DOHH2 (cell line): Measurements from ENCODE around the gene SLC29A1.

Experiments used
- H3F3A ChIP-seq: fragments of 200-600 bp; sonication (generic), shearing (Covaris generic); 2 replicates; pipeline ENCODE4 v1.6.0; 2016; ENCODE audit warnings: antibody characterized with exemption, mild to moderate bottlenecking; ENCODE audit not compliant: control insufficient read depth, insufficient read depth
- H3K27ac ChIP-seq: fragments of 200-600 bp; sonication (generic); 2 replicates; pipeline ENCODE4 v1.5.1; 2014; ENCODE audit warnings: low read depth, mild to moderate bottlenecking, low read length, moderate library complexity
- H3K27me3 ChIP-seq: fragments of 200-600 bp; sonication (generic); 2 replicates; pipeline ENCODE4 v1.6.1; 2014; ENCODE audit warnings: mild to moderate bottlenecking, low read length, mixed read lengths; ENCODE audit not compliant: control insufficient read depth
- H3K36me3 ChIP-seq: fragments of 200-600 bp; sonication (generic); 2 replicates; pipeline ENCODE4 v1.6.1; 2014; ENCODE audit warnings: mild to moderate bottlenecking, low read length, moderate library complexity, mixed read lengths; ENCODE audit not compliant: control insufficient read depth
- H3K4me1 ChIP-seq: fragments of 200-600 bp; sonication (generic); 2 replicates; pipeline ENCODE4 v1.6.1; 2014; ENCODE audit warnings: mild to moderate bottlenecking, low read length, mixed read lengths; ENCODE audit not compliant: control insufficient read depth
- H3K4me2 ChIP-seq: fragments of 200-600 bp; sonication (generic); 2 replicates; pipeline ENCODE4 v1.6.0; 2014; ENCODE audit warnings: mild to moderate bottlenecking, low read length, moderate library complexity
- H3K4me3 ChIP-seq: fragments of 200-600 bp; sonication (generic); 2 replicates; pipeline ENCODE4 v1.5.1; 2014; ENCODE audit warnings: mild to moderate bottlenecking, low read length, mixed read lengths
- H3K79me2 ChIP-seq: fragments of 200-600 bp; sonication (generic); 2 replicates; pipeline ENCODE4 v1.6.1; 2014; ENCODE audit warnings: mild to moderate bottlenecking, low read length, mixed read lengths; ENCODE audit not compliant: control insufficient read depth
- H3K9me2 ChIP-seq: fragments of 200-600 bp; sonication (generic); replicated peaks from 2 replicates; pipeline ENCODE4 v1.6.1; 2014; ENCODE audit warnings: mild to moderate bottlenecking, low read length, mixed read lengths; ENCODE audit not compliant: control insufficient read depth
- H3K9me3 ChIP-seq: fragments of 200-600 bp; sonication (generic); 2 replicates; pipeline ENCODE4 v1.6.1; 2014; ENCODE audit warnings: antibody characterized with exemption, low read length, mixed read lengths; ENCODE audit not compliant: control insufficient read depth, insufficient read depth
- H4K20me1 ChIP-seq: fragments of 200-600 bp; sonication (generic); 2 replicates; pipeline ENCODE4 v1.6.0; 2014; ENCODE audit warnings: low read depth, mild to moderate bottlenecking, antibody characterized with exemption, low read length, moderate library complexity; ENCODE audit not compliant: control insufficient read depth, insufficient read depth
- CTCF ChIP-seq: fragments of 200-600 bp; sonication (generic); IDR thresholded peaks from one replicate; pipeline ENCODE4 v1.5.1; 2014; ENCODE audit warnings: antibody characterized with exemption, mild to moderate bottlenecking, low read depth, low read length; ENCODE audit not compliant: poor library complexity, severe bottlenecking
- EZH2phosphoT487 ChIP-seq: fragments of 200-600 bp; sonication (generic); IDR thresholded peaks from 2 replicates; pipeline ENCODE4 v1.6.1; 2017; ENCODE audit warnings: borderline replicate concordance, mild to moderate bottlenecking, antibody characterized with exemption, low read length, moderate library complexity, mixed read lengths

Gene SLC29A1

DNA sequence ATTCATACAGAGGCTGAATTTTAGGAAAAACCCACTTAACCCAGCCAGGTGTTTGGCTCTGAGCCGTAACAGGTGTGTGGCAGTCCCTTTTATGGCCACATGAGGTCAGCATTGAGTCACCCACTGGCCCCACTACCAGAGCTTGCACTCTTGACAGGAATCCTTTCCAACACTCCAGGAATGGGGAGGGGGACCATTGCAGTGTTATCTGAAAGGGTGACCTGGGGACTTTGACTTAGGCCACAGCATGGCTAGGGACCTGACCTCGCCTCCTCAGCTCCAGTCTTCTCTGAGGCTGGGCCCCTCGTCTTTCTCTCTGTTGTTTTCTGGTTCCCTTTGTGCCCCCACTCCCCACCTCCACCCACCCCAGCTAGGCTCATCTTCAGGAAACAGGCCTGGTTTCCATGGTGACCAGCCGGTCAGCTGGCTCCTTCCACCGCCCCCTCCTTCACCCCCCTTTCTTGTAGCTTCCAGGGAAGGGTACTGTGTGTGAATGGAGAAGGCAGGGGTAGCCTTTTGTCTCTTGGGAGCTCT, 44.8 kb downstream of the SLC29A1 start:
- Histone ChIP-seq H3K9me2 (no peaks in the 10 kb centered on the region), H3K79me2 (peaks cover 19% of the 10 kb centered on the region), H4K20me1 (no peaks in the 10 kb centered on the region), H3K4me3 (no peak overlapping the region), H3K9me3 (no peaks in the 10 kb centered on the region), H3K4me2 (no peak overlapping the region), H3F3A (peaks cover 22% of the 10 kb centered on the region), H3K27ac (no peak overlapping the region), H3K4me1 (peaks cover 46% of the 10 kb centered on the region), H3K27me3 (peaks cover 45% of the 10 kb centered on the region), H3K36me3 (peaks cover 16% of the 10 kb centered on the region)
- TF ChIP-seq EZH2phosphoT487 (no peak), CTCF (peak; percentile 96)

DNA sequence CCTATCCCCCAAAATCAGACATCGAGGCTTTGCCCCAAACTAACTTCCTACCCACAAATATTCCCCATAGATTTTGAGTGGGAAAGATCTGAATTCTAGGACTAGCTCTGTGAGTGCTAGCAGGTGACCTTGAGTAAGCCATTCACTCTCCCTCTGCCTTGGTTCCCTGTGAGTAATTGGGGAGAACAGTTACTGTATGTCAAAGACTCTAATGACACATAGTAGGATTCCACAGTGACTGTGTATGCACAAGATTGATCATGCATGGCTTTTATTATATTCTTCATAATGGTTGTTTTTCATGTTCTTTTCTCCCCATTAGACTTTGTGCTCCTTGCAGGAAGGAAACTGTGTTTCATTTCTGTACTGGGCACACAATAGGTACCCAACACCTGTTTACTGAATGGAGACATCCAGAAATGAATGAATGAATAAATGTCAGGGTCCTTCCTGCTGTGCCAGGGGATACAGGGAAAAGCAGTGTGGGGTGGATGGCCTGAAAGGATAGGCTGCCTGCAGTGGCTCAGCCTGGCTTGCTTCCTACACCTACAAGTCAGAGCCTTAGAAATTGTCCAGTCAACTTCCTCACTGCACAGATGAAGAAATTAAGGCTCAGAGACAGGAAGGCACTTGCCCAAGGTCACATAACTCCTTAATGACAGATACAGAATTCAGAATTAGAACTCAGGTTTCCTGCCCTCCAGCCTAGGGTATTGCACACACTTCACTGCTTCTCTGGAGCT, 46.0 kb downstream of the SLC29A1 start:
- no peak overlapping the region for H3K4me3 ChIP-seq
- no peak for TF ChIP-seq CTCF
- TF ChIP-seq EZH2phosphoT487: no peak
- peaks cover 8% of the 10 kb centered on the region for H3K79me2 ChIP-seq
- H3K9me3 ChIP-seq: no peaks in the 10 kb centered on the region
- H4K20me1 ChIP-seq: no peaks in the 10 kb centered on the region
- peaks cover 6% of the 10 kb centered on the region; the same call in 1 of the 2 replicates for H3K36me3 ChIP-seq
- no peak overlapping the region for H3K27ac ChIP-seq
- no peak overlapping the region for H3K4me2 ChIP-seq
- peaks cover 53% of the 10 kb centered on the region for H3K27me3 ChIP-seq
- H3K4me1 ChIP-seq: peaks cover 37% of the 10 kb centered on the region
- H3K9me2 ChIP-seq: no peaks in the 10 kb centered on the region
- H3F3A ChIP-seq: peaks cover 17% of the 10 kb centered on the region

- peaks cover 13% of the 10 kb centered on the region for H3F3A ChIP-seq
- no peaks in the 10 kb centered on the region for H4K20me1 ChIP-seq
- TF ChIP-seq CTCF (no peak), EZH2phosphoT487 (peak; percentile 58; the same call in 1 of the 2 replicates)
- H3K9me3 ChIP-seq: no peaks in the 10 kb centered on the region
- H3K36me3 ChIP-seq: peaks cover 2% of the 10 kb centered on the region; the same call in 1 of the 2 replicates
- peak within 1 kb of the TSS; percentile 46 for H3K4me3 ChIP-seq
- peak within 1 kb of the TSS; percentile 57 for H3K4me2 ChIP-seq
- H3K79me2 ChIP-seq: peaks cover 2% of the 10 kb centered on the region
- peaks cover 37% of the 10 kb centered on the region for H3K4me1 ChIP-seq
- no peak within 1 kb of the TSS for H3K27ac ChIP-seq
- H3K9me2 ChIP-seq: no peaks in the 10 kb centered on the region
- peaks cover 55% of the 10 kb centered on the region for H3K27me3 ChIP-seq
Observed at GRCh38 chr6:44269921-44270525, 46.6 kb downstream of the SLC29A1 start, which contains the start of gene TMEM151B. Gene TMEM151B (plus strand): TSS chr6:44270450. CDS start chr6:44270743, 293 bp downstream.
